ENCODE data around the gene GRIN3A.

- TF ChIP-seq CTCF (IDR thresholded peaks at IDR 0.05; ENCODE audit: low read length) = no peak
- TF ChIP-seq EZH2 (IDR thresholded peaks at IDR 0.05; ENCODE audit: borderline replicate concordance, low read length) = no peak
Observed at GRCh38 chr9:101569741-101570501, 168.5 kb downstream of the GRIN3A start.
